ENCODE measurements around the gene HDAC4. TPM values are rescaled to one million over a fixed set of nuclear protein-coding genes. Genes with fewer than 3 reads are reported as not detected.

The HDAC4 gene
- total RNA-seq, 2 donors from 2014 or later = 9.3 to 139 TPM

- TF ChIP-seq, protein P1, sequence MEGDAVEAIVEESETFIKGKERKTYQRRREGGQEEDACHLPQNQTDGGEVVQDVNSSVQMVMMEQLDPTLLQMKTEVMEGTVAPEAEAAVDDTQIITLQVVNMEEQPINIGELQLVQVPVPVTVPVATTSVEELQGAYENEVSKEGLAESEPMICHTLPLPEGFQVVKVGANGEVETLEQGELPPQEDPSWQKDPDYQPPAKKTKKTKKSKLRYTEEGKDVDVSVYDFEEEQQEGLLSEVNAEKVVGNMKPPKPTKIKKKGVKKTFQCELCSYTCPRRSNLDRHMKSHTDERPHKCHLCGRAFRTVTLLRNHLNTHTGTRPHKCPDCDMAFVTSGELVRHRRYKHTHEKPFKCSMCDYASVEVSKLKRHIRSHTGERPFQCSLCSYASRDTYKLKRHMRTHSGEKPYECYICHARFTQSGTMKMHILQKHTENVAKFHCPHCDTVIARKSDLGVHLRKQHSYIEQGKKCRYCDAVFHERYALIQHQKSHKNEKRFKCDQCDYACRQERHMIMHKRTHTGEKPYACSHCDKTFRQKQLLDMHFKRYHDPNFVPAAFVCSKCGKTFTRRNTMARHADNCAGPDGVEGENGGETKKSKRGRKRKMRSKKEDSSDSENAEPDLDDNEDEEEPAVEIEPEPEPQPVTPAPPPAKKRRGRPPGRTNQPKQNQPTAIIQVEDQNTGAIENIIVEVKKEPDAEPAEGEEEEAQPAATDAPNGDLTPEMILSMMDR (IDR thresholded peaks at IDR 0.05) = no peak
- H3K36me3 ChIP-seq (replicated peaks in 1 of 2; ENCODE audit: insufficient read depth in 1 of 2, low read depth in 2 of 2) = no peaks in the 10 kb centered on the region
- H3K4me3 ChIP-seq = no peak overlapping the region
- 82 to 93% methylated on average over 13 to 14 of the region's 14 CpGs for WGBS, 2 donors
- peak in 1 of 4 donors; percentile 9 for DNase-seq
- peaks cover 52% of the 10 kb centered on the region for H3K4me1 ChIP-seq
- no peak for ATAC-seq
- H3K27me3 ChIP-seq = no peaks in the 10 kb centered on the region
- no peaks in the 10 kb centered on the region for H3K9me3 ChIP-seq
- H3K27ac ChIP-seq = no peak overlapping the region
- intact Hi-C loops (cut with DNase I) = no loop called here
These were observed 106.2 kb downstream of the HDAC4 start for GRCh38 chr2:239294571-239295054.

GRCh38 chr2:239293775-239294430 lies 106.9 kb downstream of the HDAC4 start:
- TF ChIP-seq, protein P1 (IDR thresholded peaks at IDR 0.05) = no peak
- TF ChIP-seq POLR2A (IDR thresholded peaks at IDR 0.05) = no peak
- Histone ChIP-seq H3K4me1 (peaks cover 45% of the 10 kb centered on the region), H3K27me3 (no peaks in the 10 kb centered on the region), H3K36me3 (replicated peaks in 1 of 2; ENCODE audit: insufficient read depth in 1 of 2, low read depth in 2 of 2) (no peaks in the 10 kb centered on the region), H3K27ac (no peak overlapping the region), H3K9me3 (no peaks in the 10 kb centered on the region), H3K4me3 (no peak overlapping the region)
- ATAC-seq (no peak), DNase-seq (peak in 1 of 4 donors; percentile 5)
- 84 to 88% methylated on average over 14 to 15 of the region's 15 CpGs for WGBS, 2 donors
- intact Hi-C loops (cut with DNase I) = no loop called here

DNA sequence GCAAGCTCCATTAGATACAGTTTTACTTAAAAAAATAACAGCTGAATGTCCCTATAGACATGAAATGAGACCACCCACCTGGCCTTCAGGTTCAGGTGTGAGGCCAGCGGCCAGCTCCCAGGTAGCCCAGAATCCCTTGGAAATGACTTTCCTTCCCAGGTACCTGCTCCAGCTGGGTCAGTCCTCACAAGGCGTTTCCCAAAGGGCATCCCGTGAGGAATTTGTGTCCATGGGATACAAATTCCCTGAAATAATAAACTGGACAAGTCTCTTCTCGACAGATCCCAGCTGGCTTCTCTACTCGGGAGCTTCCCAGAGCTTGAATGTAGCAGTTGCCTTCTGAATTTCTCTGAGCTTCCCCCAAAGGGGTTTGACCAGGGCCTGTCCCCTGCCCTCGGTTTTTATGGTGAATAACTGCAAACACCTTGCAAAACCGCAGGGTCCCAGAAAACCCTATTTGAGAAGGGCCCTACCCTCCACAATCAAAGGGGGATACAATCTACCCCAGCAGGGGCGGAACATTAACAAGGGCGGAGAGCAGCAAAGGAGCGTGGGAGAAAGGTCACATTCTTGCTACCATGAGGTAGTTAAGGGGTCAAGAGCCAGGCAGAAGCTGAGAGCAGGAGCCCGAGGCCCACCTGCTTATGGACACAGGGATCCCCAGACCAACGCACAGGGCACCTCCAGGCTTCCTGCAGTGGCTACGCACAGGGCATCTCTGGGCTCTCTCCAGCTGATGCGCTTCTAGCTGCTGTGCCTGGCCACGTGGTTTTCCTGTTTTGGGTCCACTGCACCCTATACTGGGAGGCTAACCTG lies 107.7 kb downstream of the HDAC4 start:
- Histone ChIP-seq H3K4me1 (peaks cover 38% of the 10 kb centered on the region), H3K9me3 (no peaks in the 10 kb centered on the region), H3K4me3 (no peak overlapping the region), H3K27ac (no peak overlapping the region), H3K27me3 (no peaks in the 10 kb centered on the region), H3K36me3 (replicated peaks in 1 of 2; ENCODE audit: insufficient read depth in 1 of 2, low read depth in 2 of 2) (no peaks in the 10 kb centered on the region)
- intact Hi-C loops (cut with DNase I) = no loop called here
- DNase-seq = peak in 1 of 4 donors; percentile 4
- WGBS, 2 donors = 86 to 92% methylated on average over 15 of the region's 15 CpGs
- no peak for ATAC-seq
- TF ChIP-seq POLR2A (IDR thresholded peaks at IDR 0.05) = no peak
- TF ChIP-seq, protein P1 (IDR thresholded peaks at IDR 0.05) = no peak

DNA sequence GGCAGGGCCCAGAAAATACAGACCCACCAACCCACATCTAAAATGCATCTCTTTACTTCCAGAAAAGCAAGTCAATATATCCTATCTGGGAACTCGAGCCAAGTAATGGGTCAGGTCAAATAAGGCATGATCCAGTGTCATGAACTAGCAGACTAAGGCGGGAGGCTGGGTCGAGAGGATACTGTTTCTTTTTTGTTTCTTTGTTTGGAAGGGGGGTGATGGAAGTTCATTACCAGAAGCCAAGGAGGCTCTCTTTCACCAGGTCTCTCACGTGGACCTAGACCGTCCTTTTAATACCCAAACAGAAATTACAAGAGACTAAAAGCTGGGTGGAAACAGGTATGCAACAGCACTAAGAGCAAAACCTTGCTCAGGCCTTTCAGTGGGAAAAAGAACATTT lies 108.3 kb downstream of the HDAC4 start:
- WGBS, 2 donors = 69 to 88% methylated on average over 5 of the region's 5 CpGs
- intact Hi-C loops (cut with DNase I) = no loop called here
- no peak overlapping the region for H3K4me3 ChIP-seq
- no peaks in the 10 kb centered on the region for H3K36me3 ChIP-seq (replicated peaks in 1 of 2; ENCODE audit: insufficient read depth in 1 of 2, low read depth in 2 of 2)
- no peaks in the 10 kb centered on the region for H3K9me3 ChIP-seq
- no peak overlapping the region for H3K27ac ChIP-seq
- DNase-seq (no peak), ATAC-seq (no peak)
- H3K27me3 ChIP-seq = no peaks in the 10 kb centered on the region
- peaks cover 33% of the 10 kb centered on the region for H3K4me1 ChIP-seq
- no peak for TF ChIP-seq POLR2A (IDR thresholded peaks at IDR 0.05)

DNA sequence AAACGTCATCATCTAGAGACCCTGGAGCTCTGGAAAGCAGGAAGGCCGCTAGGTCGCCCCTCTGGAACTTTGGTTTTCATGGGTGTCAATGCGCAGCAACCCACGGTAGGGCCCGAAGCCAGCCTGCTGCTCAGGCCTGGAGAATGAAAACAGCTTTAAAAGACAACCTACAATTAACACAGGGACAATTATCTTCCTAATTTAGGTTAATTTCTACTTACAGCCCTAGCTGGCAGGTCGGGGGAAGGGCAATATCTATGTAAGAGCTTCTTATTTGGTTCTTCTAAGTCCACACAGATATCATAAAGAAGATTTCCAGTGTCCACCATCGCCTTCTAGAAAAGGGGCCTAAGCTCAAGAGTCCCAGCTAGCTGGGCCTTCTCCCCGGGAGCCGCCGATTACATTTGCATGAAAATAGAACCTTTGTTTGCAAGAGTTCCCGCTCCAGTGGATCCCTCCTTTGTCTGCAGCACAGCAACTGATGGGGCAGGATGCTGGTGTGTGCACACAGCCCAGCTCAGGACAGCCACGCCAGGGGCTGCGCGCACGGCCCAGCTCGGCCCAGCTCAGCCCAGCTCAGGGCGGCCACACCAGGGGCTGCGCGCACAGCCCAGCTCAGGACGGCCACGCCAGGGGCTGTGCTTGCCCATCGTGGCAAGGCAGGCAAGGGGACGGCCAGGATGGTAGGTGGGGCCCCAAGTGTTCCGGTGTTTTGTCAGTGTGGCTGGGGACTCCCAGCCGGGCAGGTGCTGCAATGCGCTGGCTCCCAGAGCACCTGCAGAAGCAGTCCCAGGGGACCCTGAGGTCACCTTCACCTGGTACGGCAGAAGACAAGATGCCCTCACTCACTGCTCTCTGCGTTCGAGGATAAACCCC lies 109.1 kb downstream of the HDAC4 start:
- intact Hi-C loops (cut with DNase I) = no loop called here
- Histone ChIP-seq H3K9me3 (no peaks in the 10 kb centered on the region), H3K27ac (no peak overlapping the region), H3K36me3 (replicated peaks in 1 of 2; ENCODE audit: insufficient read depth in 1 of 2, low read depth in 2 of 2) (no peaks in the 10 kb centered on the region), H3K27me3 (no peaks in the 10 kb centered on the region), H3K4me1 (peaks cover 33% of the 10 kb centered on the region), H3K4me3 (no peak overlapping the region)
- TF ChIP-seq, protein P1 (IDR thresholded peaks at IDR 0.05) = no peak
- no peak for TF ChIP-seq POLR2A (IDR thresholded peaks at IDR 0.05)
- DNase-seq (peak in 2 of 4 donors; percentile 4 to 11), ATAC-seq (no peak)
- WGBS, 2 donors = 93 to 95% methylated on average over 12 to 30 of the region's 30 CpGs
